CD4-positive, alpha-beta memory T cell (primary cell): ENCODE measurements around the gene OPALIN. TPM values are rescaled to one million over a fixed set of nuclear protein-coding genes. Genes with fewer than 3 reads are reported as not detected.

Experiments used
- CTCF ChIA-PET: fragments of 350-600 bp; sonication (Branson Sonifier 250); formaldehyde crosslinking; loops from one replicate; lab custom pipeline; 2021; ENCODE audit warnings: inconsistent platforms; ENCODE audit not compliant: partially characterized antibody; lab: Charles Lee
- POLR2A ChIA-PET: fragments of 350-600 bp; sonication (Branson Sonifier 250); formaldehyde crosslinking; loops from one replicate; lab custom pipeline; 2021; ENCODE audit not compliant: partially characterized antibody; lab: Charles Lee
- DNase-seq, 5 donors: peaks; one replicate each; pipeline versions ENCODE4 v3.0.0 to v3.0.0-alpha.2; 2020 to 2022; ENCODE audit warnings: mixed read lengths in 1 of 5
- H3K27ac ChIP-seq: one replicate; pipeline ENCODE4 v1.7.0; 2013; ENCODE audit warnings: low read depth, low read length
- H3K27me3 ChIP-seq: 2 replicates; pipeline ENCODE4 v1.7.0; 2013; ENCODE audit warnings: mild to moderate bottlenecking, low read length, moderate library complexity; ENCODE audit not compliant: insufficient read depth
- H3K36me3 ChIP-seq: 2 replicates; pipeline ENCODE4 v1.7.0; 2013; ENCODE audit warnings: mild to moderate bottlenecking, low read length, moderate library complexity; ENCODE audit not compliant: insufficient read depth
- H3K4me1 ChIP-seq: 2 replicates; pipeline ENCODE4 v1.7.0; 2013; ENCODE audit warnings: mild to moderate bottlenecking, low read length, moderate library complexity; ENCODE audit not compliant: insufficient read depth
- H3K4me3 ChIP-seq, 2 donors: one replicate each; pipeline ENCODE4 v1.7.0; 2013; ENCODE audit warnings: low read length in 2 of 2, mild to moderate bottlenecking in 1 of 2
- H3K9me3 ChIP-seq, 2 donors: one replicate each; pipeline ENCODE4 v1.7.0; 2013; ENCODE audit warnings: low read length in 2 of 2, control low read depth in 1 of 2; ENCODE audit not compliant: control insufficient read depth in 1 of 2
- H3K27ac Mint-ChIP-seq, 7 donors: one replicate each; pipeline ENCODE4 v1.8.0; 2020 to 2021; ENCODE audit warnings: mixed read lengths in 7 of 7, mild to moderate bottlenecking in 6 of 7, inconsistent platforms in 3 of 7, moderate library complexity in 3 of 7
- H3K27me3 Mint-ChIP-seq, 2 donors: one replicate each; pipeline ENCODE4 v1.8.0; 2020 to 2021; ENCODE audit warnings: mixed read lengths in 2 of 2
- H3K36me3 Mint-ChIP-seq, 2 donors: one replicate each; pipeline ENCODE4 v1.8.0; 2020 to 2021; ENCODE audit warnings: mixed read lengths in 2 of 2, inconsistent platforms in 1 of 2, mild to moderate bottlenecking in 1 of 2
- H3K4me1 Mint-ChIP-seq, 4 donors: one replicate each; pipeline ENCODE4 v1.8.0; 2020 to 2021; ENCODE audit warnings: mixed read lengths in 4 of 4, mild to moderate bottlenecking in 1 of 4
- H3K4me3 Mint-ChIP-seq, 8 donors: one replicate each; pipeline ENCODE4 v1.8.0; 2020 to 2021; ENCODE audit warnings: mixed read lengths in 8 of 8, mild to moderate bottlenecking in 7 of 8, moderate library complexity in 6 of 8, inconsistent platforms in 3 of 8
- H3K9me3 Mint-ChIP-seq, 8 donors: one replicate each; pipeline ENCODE4 v1.8.0; 2020 to 2021; ENCODE audit warnings: mixed read lengths in 8 of 8, mild to moderate bottlenecking in 5 of 8, inconsistent platforms in 3 of 8, moderate library complexity in 1 of 8
- intact Hi-C: fragments of 100-400 bp; cut with micrococcal nuclease; formaldehyde crosslinking; loops from one replicate; pipeline ENCODE4 v1.15.1; 2023
- polyA plus RNA-seq, 2 donors: library from polyadenylated mRNA; unstranded; fragments of 300-500 nt; fragmentation: Illumina TruSeq; gene quantifications; one replicate each; pipeline ENCODE4 v1.2.3, GENCODE V29; 2021
- total RNA-seq, 2 experiments: library from RNA; stranded (reverse); gene quantifications; one replicate each; pipeline ENCODE4 v1.2.3, GENCODE V29; 2021

Gene OPALIN
- total and polyA plus RNA-seq, 4 experiments from 2014 or later, result not detected

- H3K27ac ChIP-seq, result no peak overlapping the region
- H3K9me3 Mint-ChIP-seq, result no peaks in the 10 kb centered on the region
- H3K4me1 Mint-ChIP-seq, result peaks cover 0 to under 1% (median 0%) of the 10 kb centered on the region in 4 donors
- no peak for DNase-seq
- no peaks in the 10 kb centered on the region for H3K4me1 ChIP-seq
- H3K27me3 ChIP-seq, result no peaks in the 10 kb centered on the region
- no peaks in the 10 kb centered on the region for H3K36me3 ChIP-seq
- intact Hi-C loops, result no loop called here
- ChIA-PET CTCF (interaction anchor here (1.1 to 2.7 kb wide), 2 partner anchors 10 kb away, joined by 5 to 11 read pairs; no protein-coding TSS in a partner anchor), POLR2A (no interaction called here)
- H3K36me3 Mint-ChIP-seq, result no peaks in the 10 kb centered on the region
- H3K9me3 ChIP-seq, result no peaks in the 10 kb centered on the region
- H3K27ac Mint-ChIP-seq, result no peak overlapping the region
- H3K27me3 Mint-ChIP-seq, result peaks cover 6 to 19% of the 10 kb centered on the region in 2 donors
- no peak overlapping the region for H3K4me3 Mint-ChIP-seq
- H3K4me3 ChIP-seq, result no peak overlapping the region
Measured at GRCh38 chr10:96380821-96381220, 22.0 kb upstream of the OPALIN start.

GRCh38 chr10:96379758-96380157 lies 21.0 kb upstream of the OPALIN start:
- ChIA-PET POLR2A (no interaction called here), CTCF (interaction anchor here (1.0 to 2.7 kb wide), 3 partner anchors 9 to 363 kb away, joined by 3 to 11 read pairs (median 4); no protein-coding TSS in a partner anchor)
- Mint-ChIP-seq H3K27ac (peak overlapping the region in 1 of 7 donors; percentile 29), H3K4me1 (peaks cover 4 to 8% (median 5%) of the 10 kb centered on the region in 4 donors), H3K4me3 (no peak overlapping the region), H3K27me3 (peaks cover 3 to 17% of the 10 kb centered on the region in 2 donors), H3K9me3 (no peaks in the 10 kb centered on the region), H3K36me3 (no peaks in the 10 kb centered on the region)
- Histone ChIP-seq H3K4me1 (peaks cover 5% of the 10 kb centered on the region), H3K36me3 (no peaks in the 10 kb centered on the region), H3K27ac (no peak overlapping the region), H3K27me3 (no peaks in the 10 kb centered on the region), H3K9me3 (no peaks in the 10 kb centered on the region), H3K4me3 (no peak overlapping the region)
- DNase-seq, result no peak
- intact Hi-C loops, result loop anchor here (5.0 kb wide), 1 partner anchor 133 kb away; the partner anchor contains the start of gene TLL2

GRCh38 chr10:96378741-96379140 lies 19.9 kb upstream of the OPALIN start:
- no peak for DNase-seq
- Mint-ChIP-seq H3K36me3 (no peaks in the 10 kb centered on the region), H3K9me3 (no peaks in the 10 kb centered on the region), H3K27ac (no peak overlapping the region), H3K27me3 (peaks cover 3 to 18% of the 10 kb centered on the region in 2 donors), H3K4me1 (peaks cover 5 to 16% (median 9%) of the 10 kb centered on the region in 4 donors), H3K4me3 (no peak overlapping the region)
- no peak overlapping the region for H3K27ac ChIP-seq
- H3K27me3 ChIP-seq, result no peaks in the 10 kb centered on the region
- intact Hi-C loops, result loop anchor here (5.0 kb wide), 1 partner anchor 134 kb away; the partner anchor contains the start of gene TLL2
- H3K4me1 ChIP-seq, result peaks cover 7% of the 10 kb centered on the region
- no peaks in the 10 kb centered on the region for H3K36me3 ChIP-seq
- CTCF ChIA-PET, result interaction anchor here (0.6 to 2.7 kb wide), 4 partner anchors 8 to 894 kb away, joined by 3 to 11 read pairs (median 4); no protein-coding TSS in a partner anchor
- H3K4me3 ChIP-seq, result no peak overlapping the region
- no peaks in the 10 kb centered on the region for H3K9me3 ChIP-seq
- POLR2A ChIA-PET, result no interaction called here

GRCh38 chr10:96377816-96378294 lies 19.1 kb upstream of the OPALIN start:
- H3K9me3 ChIP-seq, result no peaks in the 10 kb centered on the region
- CTCF ChIA-PET, result interaction anchor here (0.7 to 1.6 kb wide), 5 partner anchors 10 to 42 kb away, joined by 3 to 8 read pairs (median 3); no protein-coding TSS in a partner anchor
- H3K9me3 Mint-ChIP-seq, result no peaks in the 10 kb centered on the region
- H3K36me3 ChIP-seq, result no peaks in the 10 kb centered on the region
- H3K4me3 ChIP-seq, result no peak overlapping the region
- intact Hi-C loops, result loop anchor here (5.0 kb wide), 1 partner anchor 134 kb away; the partner anchor contains the start of gene TLL2
- DNase-seq, result no peak
- POLR2A ChIA-PET, result no interaction called here
- peaks cover 3 to 18% of the 10 kb centered on the region in 2 donors for H3K27me3 Mint-ChIP-seq
- no peak overlapping the region for H3K27ac Mint-ChIP-seq
- peaks cover 5 to 16% (median 9%) of the 10 kb centered on the region in 4 donors for H3K4me1 Mint-ChIP-seq
- H3K27ac ChIP-seq, result no peak overlapping the region
- no peak overlapping the region for H3K4me3 Mint-ChIP-seq
- no peaks in the 10 kb centered on the region for H3K27me3 ChIP-seq
- H3K36me3 Mint-ChIP-seq, result no peaks in the 10 kb centered on the region
- peaks cover 7% of the 10 kb centered on the region for H3K4me1 ChIP-seq

- no peaks in the 10 kb centered on the region for H3K9me3 Mint-ChIP-seq
- peaks cover 5 to 16% (median 9%) of the 10 kb centered on the region in 4 donors for H3K4me1 Mint-ChIP-seq
- DNase-seq, result no peak
- intact Hi-C loops, result loop anchor here (5.0 kb wide), 1 partner anchor 136 kb away; the partner anchor contains the start of gene TLL2
- ChIA-PET CTCF (interaction anchor here (1.2 to 2.8 kb wide), 6 partner anchors 9 to 43 kb away, joined by 3 to 11 read pairs (median 4); no protein-coding TSS in a partner anchor), POLR2A (no interaction called here)
- H3K4me1 ChIP-seq, result peaks cover 7% of the 10 kb centered on the region
- H3K27me3 Mint-ChIP-seq, result peaks cover 4 to 11% of the 10 kb centered on the region in 2 donors
- H3K4me3 ChIP-seq, result no peak overlapping the region
- no peaks in the 10 kb centered on the region for H3K36me3 Mint-ChIP-seq
- no peaks in the 10 kb centered on the region for H3K36me3 ChIP-seq
- H3K27ac ChIP-seq, result no peak overlapping the region
- no peaks in the 10 kb centered on the region for H3K27me3 ChIP-seq
- H3K27ac Mint-ChIP-seq, result no peak overlapping the region
- no peaks in the 10 kb centered on the region for H3K9me3 ChIP-seq
- H3K4me3 Mint-ChIP-seq, result no peak overlapping the region
Measured at GRCh38 chr10:96376483-96376882, 17.7 kb upstream of the OPALIN start.

- H3K4me1 Mint-ChIP-seq, result peaks cover 6 to 16% (median 10%) of the 10 kb centered on the region in 4 donors
- intact Hi-C loops, result loop anchor here (1.0 to 5.0 kb wide), 2 partner anchors 137 to 455 kb away; partner anchors contain the start of gene TLL2
- Histone ChIP-seq H3K4me1 (peaks cover 11% of the 10 kb centered on the region), H3K36me3 (no peaks in the 10 kb centered on the region), H3K9me3 (no peaks in the 10 kb centered on the region), H3K27ac (no peak overlapping the region), H3K27me3 (no peaks in the 10 kb centered on the region), H3K4me3 (peak overlapping the region; percentile 22 to 44)
- H3K4me3 Mint-ChIP-seq, result peak overlapping the region; percentile 63 to 88 (median 83)
- H3K27me3 Mint-ChIP-seq, result peaks cover 1 to 5% of the 10 kb centered on the region in 2 donors
- no peaks in the 10 kb centered on the region for H3K36me3 Mint-ChIP-seq
- DNase-seq, result peak; percentile 52 to 55 (median 54)
- no peaks in the 10 kb centered on the region for H3K9me3 Mint-ChIP-seq
- ChIA-PET POLR2A (no interaction called here), CTCF (interaction anchor here (0.8 to 3.0 kb wide), 10 partner anchors 9 to 650 kb away, joined by 3 to 26 read pairs (median 4); no protein-coding TSS in a partner anchor)
- H3K27ac Mint-ChIP-seq, result no peak overlapping the region
Measured at GRCh38 chr10:96374985-96375830, 16.4 kb upstream of the OPALIN start.

- H3K9me3 Mint-ChIP-seq, result no peaks in the 10 kb centered on the region
- ChIA-PET POLR2A (no interaction called here), CTCF (interaction anchor here (0.8 to 3.0 kb wide), 10 partner anchors 9 to 357 kb away, joined by 3 to 26 read pairs (median 4); partner anchors contain the start of gene OPALIN)
- no peak overlapping the region for H3K27ac Mint-ChIP-seq
- Histone ChIP-seq H3K36me3 (no peaks in the 10 kb centered on the region), H3K4me3 (no peak overlapping the region), H3K4me1 (peaks cover 11% of the 10 kb centered on the region), H3K9me3 (no peaks in the 10 kb centered on the region), H3K27me3 (no peaks in the 10 kb centered on the region), H3K27ac (no peak overlapping the region)
- intact Hi-C loops, result no loop called here
- H3K4me1 Mint-ChIP-seq, result peaks cover 6 to 16% (median 10%) of the 10 kb centered on the region in 4 donors
- peaks cover 1 to 5% of the 10 kb centered on the region in 2 donors for H3K27me3 Mint-ChIP-seq
- DNase-seq, result no peak
- peak overlapping the region; percentile 63 to 88 (median 83) for H3K4me3 Mint-ChIP-seq
- no peaks in the 10 kb centered on the region for H3K36me3 Mint-ChIP-seq
Measured at GRCh38 chr10:96374639-96374984, 15.8 kb upstream of the OPALIN start.
